G401.6 (cell line): Measurements from ENCODE around the gene CBX7.
A peak's percentile ranks its signal among the peaks of the same experiment; 100 is the strongest.

Experiments used
- FAIRE-seq: peaks from 2 replicates; lab custom pipeline; 2012; peaks lifted over from hg19 to GRCh38; lab: Jason Lieb, UNC

Gene CBX7

GRCh38 chr22:39091126-39092081 is 61.1 kb downstream of the CBX7 start:
- FAIRE-seq, result no peak

- FAIRE-seq, result no peak
Observed at GRCh38 chr22:39090426-39091064, 61.9 kb downstream of the CBX7 start.

GRCh38 chr22:39089928-39090327 is 62.6 kb downstream of the CBX7 start:
- no peak for FAIRE-seq

- no peak for FAIRE-seq
Observed at GRCh38 chr22:39088685-39089032, 63.8 kb downstream of the CBX7 start.

- FAIRE-seq, result peak; percentile 41
Observed at GRCh38 chr22:39087881-39088684, 64.4 kb downstream of the CBX7 start.

GRCh38 chr22:39087098-39087497 is 65.4 kb downstream of the CBX7 start:
- FAIRE-seq, result no peak

- FAIRE-seq, result no peak
Observed at GRCh38 chr22:39084666-39085065, 67.8 kb downstream of the CBX7 start.

GRCh38 chr22:39083212-39084165 is 69.0 kb downstream of the CBX7 start:
- FAIRE-seq, result no peak

- no peak for FAIRE-seq
Observed at GRCh38 chr22:39081598-39081997, 70.9 kb downstream of the CBX7 start.

GRCh38 chr22:39081016-39081415 is 71.5 kb downstream of the CBX7 start:
- FAIRE-seq, result no peak
